EH (cell line): Measurements from ENCODE around the gene GPC6.

Experiments used
- DNase-seq: peaks from one replicate; pipeline ENCODE4 v3.0.0-alpha.2; 2015; ENCODE audit warnings: low read depth

GPC6 gene

GRCh38 chr13:93502987-93503615 is 276.5 kb downstream of the GPC6 start:
- DNase-seq: no peak

GRCh38 chr13:93505104-93505952 is 278.7 kb downstream of the GPC6 start:
- no peak for DNase-seq

GRCh38 chr13:93511011-93511410 is 284.4 kb downstream of the GPC6 start:
- DNase-seq: no peak

GRCh38 chr13:93515267-93515666 is 288.7 kb downstream of the GPC6 start:
- DNase-seq: no peak

GRCh38 chr13:93517658-93518057 is 291.1 kb downstream of the GPC6 start:
- no peak for DNase-seq

- no peak for DNase-seq
Measured at GRCh38 chr13:93521307-93521706, 294.7 kb downstream of the GPC6 start.

- no peak for DNase-seq
Measured at GRCh38 chr13:93522501-93522900, 295.9 kb downstream of the GPC6 start.

- no peak for DNase-seq
Measured at GRCh38 chr13:93525087-93525486, 298.5 kb downstream of the GPC6 start.

GRCh38 chr13:93527748-93528297 is 301.2 kb downstream of the GPC6 start:
- DNase-seq: no peak

- no peak for DNase-seq
Measured at GRCh38 chr13:93529961-93530360, 303.4 kb downstream of the GPC6 start.

- no peak for DNase-seq
Measured at GRCh38 chr13:93534181-93534700, 307.6 kb downstream of the GPC6 start.

- peak; percentile 41 for DNase-seq
Measured at GRCh38 chr13:93535251-93535650, 308.6 kb downstream of the GPC6 start.

GRCh38 chr13:93539914-93540313 is 313.3 kb downstream of the GPC6 start:
- DNase-seq: no peak

- DNase-seq: peak; percentile 15
Measured at GRCh38 chr13:93547886-93548285, 321.3 kb downstream of the GPC6 start.

GRCh38 chr13:93549326-93550005 is 322.9 kb downstream of the GPC6 start:
- DNase-seq: no peak

GRCh38 chr13:93550236-93550635 is 323.6 kb downstream of the GPC6 start:
- no peak for DNase-seq

- no peak for DNase-seq
Measured at GRCh38 chr13:93552596-93552995, 326.0 kb downstream of the GPC6 start.

GRCh38 chr13:93554514-93554913 is 327.9 kb downstream of the GPC6 start:
- DNase-seq: no peak

- DNase-seq: no peak
Measured at GRCh38 chr13:93558637-93559036, 332.0 kb downstream of the GPC6 start.

GRCh38 chr13:93559718-93560117 is 333.1 kb downstream of the GPC6 start:
- DNase-seq: peak; percentile 11

- DNase-seq: no peak
Measured at GRCh38 chr13:93561576-93562225, 335.1 kb downstream of the GPC6 start.

GRCh38 chr13:93562676-93563075 is 336.1 kb downstream of the GPC6 start:
- DNase-seq: no peak
